Stomach (tissue), 9 donors: ENCODE measurements around the gene TMEM253. TPM values are rescaled to one million over a fixed set of nuclear protein-coding genes. Genes with fewer than 3 reads are reported as not detected.

Experiments used
- DNase-seq, 2 donors: peaks; one replicate each; pipeline versions ENCODE4 v3.0.0 to v3.0.0-alpha.2; 2013 to 2019
- H3K27ac ChIP-seq, 5 donors: fragments of 200-600 bp in 4 of 5; sonication (generic) in 4 of 5; one replicate each; pipeline ENCODE4 v1.5.1; 2013 to 2019; ENCODE audit warnings: mild to moderate bottlenecking in 1 of 5, moderate library complexity in 1 of 5
- H3K27me3 ChIP-seq, 3 donors: fragments of 200-600 bp; sonication (generic); one replicate each; pipeline ENCODE4 v1.5.1; 2017 to 2019; ENCODE audit warnings: mixed run types in 1 of 3
- H3K36me3 ChIP-seq, 4 donors: fragments of 200-600 bp; sonication (generic); 1 replicate in 3 of 4; 2 replicates in 1 of 4; pipeline ENCODE4 v1.5.1; 2016 to 2019
- H3K4me1 ChIP-seq, 4 donors: fragments of 200-600 bp; sonication (generic); one replicate each; pipeline ENCODE4 v1.5.1; 2016 to 2019
- H3K4me3 ChIP-seq, 4 donors: fragments of 200-600 bp; sonication (generic) in 3 of 4; one replicate each; pipeline ENCODE4 v1.5.1; 2016 to 2019; ENCODE audit warnings: mild to moderate bottlenecking in 1 of 4
- H3K9me3 ChIP-seq, 4 donors: fragments of 200-600 bp; sonication (generic); one replicate each; pipeline ENCODE4 v1.5.1; 2016 to 2019
- EP300 ChIP-seq: sonication (generic); formaldehyde crosslinking; IDR thresholded peaks from one replicate; pipeline ENCODE4 v1.6.1; 2017; ENCODE audit warnings: antibody characterized with exemption
- POLR2A ChIP-seq, 4 donors: fragments of 450-650 bp; IDR thresholded peaks; one replicate each; pipeline ENCODE4 v1.6.1; 2016; ENCODE audit warnings: antibody characterized with exemption in 4 of 4, control low read depth in 2 of 4, mild to moderate bottlenecking in 1 of 4, moderate library complexity in 1 of 4
- POLR2AphosphoS5 ChIP-seq, 3 donors: sonication (generic); formaldehyde crosslinking; IDR thresholded peaks; one replicate each; pipeline ENCODE4 v1.6.1; 2016; ENCODE audit warnings: antibody characterized with exemption in 3 of 3
- WGBS, 5 donors: extraction: QIAGEN DNeasy Blood & Tissue Kit in 3 of 5; methylation state at CpG; one replicate each; pipeline versions ENCODE4 v1.1.5 to v1.1.7; 2013 to 2018; 5-methylcytosine and 5-hydroxymethylcytosine counted together
- intact Hi-C: fragments of 100-400 bp; cut with DNase I; formaldehyde crosslinking; loops from one replicate; pipeline ENCODE4 v1.15.1; 2023; ENCODE audit warnings: low total_unique reads
- polyA plus RNA-seq, 3 donors: library from polyadenylated mRNA; stranded (reverse); fragments of 200-250 nt; gene quantifications; one replicate each; pipeline ENCODE4 v1.2.3, GENCODE V29; 2013
- small RNA-seq, 4 donors: library from RNA; depleted of rRNA; stranded (forward); fragments of <200 nt; gene quantifications; one replicate each; pipeline ENCODE3, GENCODE V24; 2016
- total RNA-seq, 5 donors: library from RNA; depleted of rRNA; stranded (reverse); fragments of >200 nt; gene quantifications; one replicate each; pipeline versions ENCODE4 v1.1.0 to v1.2.3, GENCODE V29; 2014 to 2016
- TF ChIP-seq, protein P1 (sequence below), 7 experiments: fragments of 450-650 bp in 4 of 7; fragments of 200-600 bp in 3 of 7; sonication (generic) in 3 of 7; IDR thresholded peaks; one replicate each; pipeline ENCODE4 v1.5.1; 2016 to 2019; ENCODE audit warnings: antibody characterized with exemption in 7 of 7, control low read depth in 2 of 7, mild to moderate bottlenecking in 1 of 7
- donor health status: healthy with polysubstance abuse.
- donor health status: Bipolar disorder and iron deficiency.
- donor health status: healthy.

TMEM253 gene
- total and polyA plus RNA-seq, 8 donors = 0.43 to 8.1 (median 1.1) TPM; not detected in 2

DNA sequence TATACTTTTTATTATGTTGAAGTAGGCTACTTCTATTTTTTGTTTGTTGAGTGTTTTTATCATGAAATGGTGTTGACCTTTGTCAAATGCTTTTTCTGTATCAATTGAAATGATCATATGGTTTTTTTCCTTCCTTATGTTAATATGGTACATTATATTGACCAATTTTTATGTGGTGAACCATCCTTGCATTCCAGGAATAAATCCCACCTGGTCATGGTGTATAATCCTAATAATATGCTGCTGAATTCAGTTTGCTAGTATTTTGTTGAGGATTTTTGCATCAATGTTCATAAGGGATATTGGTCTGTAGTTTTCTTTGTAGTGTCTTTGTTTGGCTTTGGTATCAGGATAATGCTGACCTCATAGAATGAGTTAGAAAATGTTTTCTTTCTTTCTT lies 44.6 kb downstream of the TMEM253 start:
- Histone ChIP-seq H3K36me3 (no peaks in the 10 kb centered on the region), H3K9me3 (peaks cover 0 to 15% (median 8%) of the 10 kb centered on the region in 4 donors), H3K4me3 (no peak overlapping the region), H3K4me1 (no peaks in the 10 kb centered on the region), H3K27ac (no peak overlapping the region), H3K27me3 (no peaks in the 10 kb centered on the region)
- intact Hi-C loops = no loop called here
- TF ChIP-seq POLR2A (IDR thresholded peaks at IDR 0.05) (no peak), POLR2AphosphoS5 (IDR thresholded peaks at IDR 0.05) (no peak)
- no peak for DNase-seq

DNA sequence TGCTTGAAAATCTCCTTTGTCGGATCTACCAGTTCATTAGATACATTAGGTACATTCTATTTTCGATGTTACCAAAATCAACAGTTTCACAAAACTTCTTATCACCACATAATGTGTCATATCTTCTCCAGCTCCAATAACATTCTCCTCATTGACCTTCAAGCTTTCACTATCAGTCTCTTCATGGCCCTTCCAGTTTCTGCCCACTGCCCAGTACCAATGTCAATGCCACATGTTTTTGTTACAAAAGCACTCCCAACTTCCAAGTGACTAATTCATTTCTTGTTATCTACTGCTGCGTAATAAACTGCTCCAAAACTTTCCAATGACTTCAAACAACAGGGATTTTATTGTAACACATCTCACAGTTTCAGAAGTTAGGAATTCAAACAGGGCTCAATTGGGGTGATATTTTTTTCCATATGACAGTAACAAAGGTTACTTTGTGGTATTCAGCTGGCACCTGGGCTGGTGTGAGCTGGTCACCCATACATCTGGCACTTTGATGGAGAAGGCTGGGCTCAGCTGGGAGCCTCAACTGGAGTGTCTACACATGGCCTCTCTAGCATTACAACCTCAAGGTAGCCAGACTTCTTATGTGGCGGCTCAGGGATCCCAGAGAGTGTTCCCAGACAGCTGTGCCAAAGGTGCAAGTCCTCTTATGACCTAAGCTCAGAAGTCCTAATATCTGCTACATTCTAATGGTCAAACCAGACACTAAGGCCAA lies 48.9 kb downstream of the TMEM253 start:
- Histone ChIP-seq H3K27ac (no peak overlapping the region), H3K36me3 (no peaks in the 10 kb centered on the region), H3K4me1 (no peaks in the 10 kb centered on the region), H3K9me3 (peaks cover 0 to 15% (median 5%) of the 10 kb centered on the region in 4 donors), H3K4me3 (no peak overlapping the region), H3K27me3 (no peaks in the 10 kb centered on the region)
- TF ChIP-seq EP300 (no peak), POLR2A (IDR thresholded peaks at IDR 0.05) (no peak), POLR2AphosphoS5 (IDR thresholded peaks at IDR 0.05) (no peak)
- TF ChIP-seq, protein P1, sequence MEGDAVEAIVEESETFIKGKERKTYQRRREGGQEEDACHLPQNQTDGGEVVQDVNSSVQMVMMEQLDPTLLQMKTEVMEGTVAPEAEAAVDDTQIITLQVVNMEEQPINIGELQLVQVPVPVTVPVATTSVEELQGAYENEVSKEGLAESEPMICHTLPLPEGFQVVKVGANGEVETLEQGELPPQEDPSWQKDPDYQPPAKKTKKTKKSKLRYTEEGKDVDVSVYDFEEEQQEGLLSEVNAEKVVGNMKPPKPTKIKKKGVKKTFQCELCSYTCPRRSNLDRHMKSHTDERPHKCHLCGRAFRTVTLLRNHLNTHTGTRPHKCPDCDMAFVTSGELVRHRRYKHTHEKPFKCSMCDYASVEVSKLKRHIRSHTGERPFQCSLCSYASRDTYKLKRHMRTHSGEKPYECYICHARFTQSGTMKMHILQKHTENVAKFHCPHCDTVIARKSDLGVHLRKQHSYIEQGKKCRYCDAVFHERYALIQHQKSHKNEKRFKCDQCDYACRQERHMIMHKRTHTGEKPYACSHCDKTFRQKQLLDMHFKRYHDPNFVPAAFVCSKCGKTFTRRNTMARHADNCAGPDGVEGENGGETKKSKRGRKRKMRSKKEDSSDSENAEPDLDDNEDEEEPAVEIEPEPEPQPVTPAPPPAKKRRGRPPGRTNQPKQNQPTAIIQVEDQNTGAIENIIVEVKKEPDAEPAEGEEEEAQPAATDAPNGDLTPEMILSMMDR (IDR thresholded peaks at IDR 0.05) = no peak
- no peak for DNase-seq
- intact Hi-C loops = no loop called here
- WGBS, 5 donors = 82 to 90% (median 89%) methylated on average over 4 of the region's 4 CpGs

Small RNA genes lying within 50 kb of the gene (small RNA-seq; reads per million reads assigned to genes)
- gene RNU6-252P = 0 reads per million in 4 donors

Other genes with a start within 250 kb of the TMEM253 start
- gene RNASE3, start 209.7 kb upstream of the TMEM253 start, total RNA-seq = 1 to 10 TPM in 2 of 5 donors, not detected in 3; 1.3 to 1.4 TPM
- not detected for gene RNASE3, start 209.7 kb upstream of the TMEM253 start, polyA plus RNA-seq
- gene RNASE2, start 145.6 kb upstream of the TMEM253 start, total RNA-seq = not detected
- 1 to 10 TPM in 2 of 3 donors, under 1 TPM in 1; 1.00 to 1.3 (median 1.2) TPM for gene RNASE2, start 145.6 kb upstream of the TMEM253 start, polyA plus RNA-seq
- gene METTL17, start 111.1 kb upstream of the TMEM253 start, total RNA-seq = 100 to 1,000 TPM in 3 of 5 donors, 10 to 100 TPM in 2; 61.5 to 304 (median 107) TPM
- gene METTL17, start 111.1 kb upstream of the TMEM253 start, polyA plus RNA-seq = 10 to 100 TPM; 31.8 to 97.5 (median 38.0) TPM
- gene SLC39A2, start 101.8 kb upstream of the TMEM253 start, total RNA-seq = not detected
- gene SLC39A2, start 101.8 kb upstream of the TMEM253 start, polyA plus RNA-seq = 1 to 10 TPM in 1 of 3 donors, not detected in 2; 3.8 TPM
- 100 to 1,000 TPM in 3 of 5 donors, 10 to 100 TPM in 2; 61.3 to 418 (median 115) TPM for gene NDRG2, start 76.0 kb upstream of the TMEM253 start, total RNA-seq
- 100 to 1,000 TPM in 1 of 3 donors, 10 to 100 TPM in 2; 92.1 to 194 (median 99.1) TPM for gene NDRG2, start 76.0 kb upstream of the TMEM253 start, polyA plus RNA-seq
- gene TPPP2, start 70.8 kb upstream of the TMEM253 start, total RNA-seq = not detected
- gene TPPP2, start 70.8 kb upstream of the TMEM253 start, polyA plus RNA-seq = under 1 TPM in 1 of 3 donors, not detected in 2; 0.62 TPM
- gene RNASE13, start 66.3 kb upstream of the TMEM253 start, total RNA-seq = under 1 TPM in 1 of 5 donors, not detected in 4; 0.18 TPM
- gene RNASE13, start 66.3 kb upstream of the TMEM253 start, polyA plus RNA-seq = not detected
- gene RNASE7, start 58.7 kb upstream of the TMEM253 start, total RNA-seq = 1 to 10 TPM in 1 of 5 donors, not detected in 4; 2.6 TPM
- under 1 TPM in 1 of 3 donors, not detected in 2; 0.58 TPM for gene RNASE7, start 58.7 kb upstream of the TMEM253 start, polyA plus RNA-seq
- not detected for gene RNASE8, start 43.2 kb upstream of the TMEM253 start, total RNA-seq
- not detected for gene RNASE8, start 43.2 kb upstream of the TMEM253 start, polyA plus RNA-seq
- gene ARHGEF40, start 30.8 kb upstream of the TMEM253 start, total RNA-seq = 100 to 1,000 TPM in 1 of 5 donors, 10 to 100 TPM in 4; 31.9 to 171 (median 36.7) TPM
- gene ARHGEF40, start 30.8 kb upstream of the TMEM253 start, polyA plus RNA-seq = 10 to 100 TPM; 11.0 to 18.9 (median 18.5) TPM
- gene ZNF219, start 2.4 kb upstream of the TMEM253 start, total RNA-seq = 100 to 1,000 TPM in 1 of 5 donors, 10 to 100 TPM in 4; 11.4 to 240 (median 27.8) TPM
- gene ZNF219, start 2.4 kb upstream of the TMEM253 start, polyA plus RNA-seq = 10 to 100 TPM; 15.4 to 28.4 (median 22.6) TPM
- under 1 TPM in 1 of 5 donors, not detected in 4; under 0.01 TPM for gene OR5AU1, start 55.0 kb downstream of the TMEM253 start, total RNA-seq
- gene OR5AU1, start 55.0 kb downstream of the TMEM253 start, polyA plus RNA-seq = not detected
- 100 to 1,000 TPM; 110 to 503 (median 282) TPM for gene HNRNPC, start 168.4 kb downstream of the TMEM253 start, total RNA-seq
- 100 to 1,000 TPM; 396 to 516 (median 409) TPM for gene HNRNPC, start 168.4 kb downstream of the TMEM253 start, polyA plus RNA-seq
- gene RPGRIP1, start 179.0 kb downstream of the TMEM253 start, total RNA-seq = under 1 TPM in 2 of 5 donors, not detected in 3; 0.29 to 0.58 TPM
- under 1 TPM in 2 of 3 donors, not detected in 1; 0.19 to 0.28 TPM for gene RPGRIP1, start 179.0 kb downstream of the TMEM253 start, polyA plus RNA-seq